Activated T-helper 1 cell treated with anti-CD3 and anti-CD28 coated beads, Interleukin-12 subunit alpha, Interleukin-12 subunit beta, Interleukin-2, Interleukin-4 antibody, amounts not matched to agents 30 ng/mL and 10 ng/mL and 1 ng/mL, durations not matched to agents 14 hours and 24 hours and 36 hours (primary cell): ENCODE data around the gene NRP1. TPM values are rescaled to one million over a fixed set of nuclear protein-coding genes. Genes with fewer than 3 reads are reported as not detected.
"Not testable (repeated sequence)": the region's sequence is repeated elsewhere in the genome, so short reads cannot be mapped to it uniquely, and the experiment has no call there.

Experiments used
- DNase-seq: peaks from one replicate; pipeline ENCODE4 v3.0.0; 2021; ENCODE audit warnings: low spot score
- H3K27ac Mint-ChIP-seq: one replicate; pipeline ENCODE4 v1.8.0; 2021; ENCODE audit warnings: mild to moderate bottlenecking, mixed read lengths
- H3K27me3 Mint-ChIP-seq: one replicate; pipeline ENCODE4 v1.8.0; 2022; ENCODE audit warnings: mild to moderate bottlenecking, moderate library complexity, mixed read lengths; ENCODE audit not compliant: insufficient read depth
- H3K36me3 Mint-ChIP-seq: one replicate; pipeline ENCODE4 v1.8.0; 2021; ENCODE audit warnings: low read depth, mixed read lengths
- H3K4me1 Mint-ChIP-seq: one replicate; pipeline ENCODE4 v1.8.0; 2021; ENCODE audit warnings: low read depth, mixed read lengths
- H3K4me3 Mint-ChIP-seq: one replicate; pipeline ENCODE4 v1.8.0; 2021; ENCODE audit warnings: mild to moderate bottlenecking, moderate library complexity, mixed read lengths
- H3K9me3 Mint-ChIP-seq: one replicate; pipeline ENCODE4 v1.8.0; 2021; ENCODE audit warnings: mixed read lengths
- intact Hi-C: fragments of 100-400 bp; cut with micrococcal nuclease; formaldehyde crosslinking; loops from one replicate; pipeline ENCODE4 v1.15.1; 2024
- total RNA-seq: library from RNA; stranded (reverse); gene quantifications from 2 replicates; pipeline ENCODE4 v1.2.3, GENCODE V29; 2022

The NRP1 gene
- total RNA-seq, 1 donor from 2014 or later, result 1.2 TPM

DNA sequence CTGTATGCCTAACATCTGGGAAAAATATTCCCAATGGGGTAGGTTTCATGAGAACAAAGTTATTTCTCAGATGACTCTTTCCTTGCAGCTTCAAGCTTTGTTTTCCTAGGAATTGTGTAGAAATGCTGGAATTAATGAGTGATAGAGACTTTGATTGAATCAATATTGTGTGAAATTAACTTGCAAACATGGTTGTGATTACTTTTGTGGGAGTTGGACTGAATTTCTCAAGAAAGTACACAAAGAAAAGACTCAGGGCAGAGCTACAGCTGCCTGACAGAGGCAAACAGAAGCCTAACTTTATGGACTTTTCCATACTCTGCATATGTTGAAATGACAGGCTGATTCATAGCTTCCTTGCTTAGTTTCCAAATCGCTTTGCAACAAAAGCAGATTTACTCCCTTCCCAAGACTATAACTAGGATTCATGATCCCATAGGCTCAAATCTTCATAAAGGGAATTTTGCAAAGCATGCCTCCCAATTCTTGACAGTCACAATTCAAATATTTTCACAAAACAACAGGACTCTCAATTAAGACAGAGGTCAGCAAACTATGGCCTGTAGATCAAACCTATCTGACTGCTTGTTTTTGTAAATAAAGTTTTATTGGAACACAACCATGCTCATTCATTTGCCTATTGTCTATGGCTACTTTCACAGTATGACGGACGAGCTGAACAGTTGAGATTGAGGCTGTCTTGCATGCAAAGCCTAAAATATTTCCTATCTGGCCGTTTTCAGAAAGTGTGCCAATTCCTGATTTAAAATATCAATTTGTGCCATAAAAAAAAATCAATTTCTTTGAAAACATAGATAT is 27.6 kb downstream of the NRP1 start:
- no peak overlapping the region for H3K27ac Mint-ChIP-seq
- peaks cover 5% of the 10 kb centered on the region for H3K27me3 Mint-ChIP-seq
- H3K9me3 Mint-ChIP-seq, result peaks cover 3% of the 10 kb centered on the region

DNA sequence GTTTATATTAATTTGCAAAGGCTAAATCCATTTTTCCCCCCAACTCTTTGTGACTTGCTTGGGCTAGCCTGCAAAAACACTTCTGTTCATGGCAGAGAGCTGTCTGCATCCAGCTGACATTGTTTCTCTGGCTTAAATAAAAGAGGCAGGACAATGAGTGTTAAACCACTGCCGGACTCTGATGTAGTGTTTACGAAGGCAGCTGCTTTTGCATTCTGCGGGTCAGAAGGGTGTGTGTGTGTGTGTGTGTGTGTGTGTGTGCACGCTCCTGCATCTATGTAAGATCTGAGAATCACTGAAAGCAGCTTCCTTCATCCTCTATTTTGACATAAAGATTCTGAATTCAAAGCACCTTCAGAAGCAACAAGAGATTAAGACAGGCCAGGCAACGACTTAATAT is 28.3 kb downstream of the NRP1 start:
- Mint-ChIP-seq H3K36me3 (no peaks in the 10 kb centered on the region), H3K27me3 (peaks cover 3% of the 10 kb centered on the region), H3K9me3 (peaks cover 3% of the 10 kb centered on the region), H3K4me3 (no peak overlapping the region), H3K4me1 (peaks cover 6% of the 10 kb centered on the region), H3K27ac (no peak overlapping the region)
- DNase-seq, result no peak
- intact Hi-C loops, result no loop called here

More for the DNA sequence above, 27.6 kb downstream of the NRP1 start:
- DNase-seq, result no peak
- Mint-ChIP-seq H3K4me3 (no peak overlapping the region), H3K4me1 (peaks cover 6% of the 10 kb centered on the region), H3K36me3 (no peaks in the 10 kb centered on the region)
- intact Hi-C loops, result no loop called here

DNA sequence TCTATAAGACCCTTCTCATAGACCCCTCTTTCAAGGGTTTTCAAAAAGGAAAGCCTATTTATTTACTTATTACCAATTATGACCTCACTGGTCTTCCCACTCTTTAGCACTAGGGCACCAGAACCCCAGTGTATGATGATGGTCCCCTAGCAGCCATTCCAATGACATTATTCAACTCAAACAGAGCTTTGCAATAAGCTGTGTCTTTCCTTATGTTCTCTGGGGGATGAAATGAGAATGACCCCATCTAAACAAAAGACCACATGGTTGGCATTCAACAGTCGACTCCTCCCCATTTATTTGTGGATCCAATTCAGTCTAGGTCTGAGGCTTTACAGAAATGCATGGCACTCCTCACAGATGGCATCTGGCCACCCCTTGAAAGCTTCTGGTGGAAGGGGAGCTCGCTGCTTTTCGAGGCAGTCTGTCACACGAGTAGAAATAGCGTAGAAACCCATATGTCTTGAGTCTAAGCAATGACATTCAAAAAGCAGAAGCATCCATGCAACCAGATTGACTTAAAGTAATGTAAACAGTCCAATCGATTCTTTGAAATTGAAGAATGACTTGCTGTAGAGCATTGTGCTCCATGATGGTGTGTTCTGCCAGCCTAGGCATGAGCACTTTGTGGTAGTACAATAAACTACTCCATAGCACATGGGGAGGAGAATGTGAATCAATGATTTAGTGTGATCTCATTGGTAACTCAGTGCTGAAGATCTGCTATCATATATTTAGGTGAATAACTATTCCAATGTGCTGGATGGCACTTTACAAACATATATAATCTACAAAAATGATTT is 29.8 kb downstream of the NRP1 start:
- no peak overlapping the region for H3K27ac Mint-ChIP-seq
- H3K36me3 Mint-ChIP-seq, result no peaks in the 10 kb centered on the region
- peaks cover 3% of the 10 kb centered on the region for H3K9me3 Mint-ChIP-seq
- DNase-seq, result no peak
- peaks cover 2% of the 10 kb centered on the region for H3K27me3 Mint-ChIP-seq
- no peak overlapping the region for H3K4me3 Mint-ChIP-seq
- peaks cover 5% of the 10 kb centered on the region for H3K4me1 Mint-ChIP-seq
- intact Hi-C loops, result no loop called here

DNA sequence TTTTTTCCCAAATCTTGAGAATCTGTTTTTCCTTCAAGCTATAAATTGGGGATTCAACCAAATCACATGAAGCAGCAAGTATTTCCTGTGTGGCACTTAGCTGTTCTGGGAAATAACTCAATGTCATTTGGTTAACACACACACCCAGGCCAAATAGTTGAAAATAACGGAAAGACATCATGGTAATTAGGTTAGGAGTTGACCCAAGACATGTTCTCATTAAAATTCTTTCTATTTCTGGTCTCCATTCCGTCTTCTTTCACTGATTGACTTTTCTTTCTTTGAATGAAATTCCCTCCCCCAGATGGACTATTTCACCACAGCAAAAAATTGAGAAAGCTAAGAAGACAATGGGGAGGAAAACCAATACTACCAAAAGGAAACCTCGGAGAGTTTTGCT is 30.5 kb downstream of the NRP1 start:
- DNase-seq, result no peak
- intact Hi-C loops, result no loop called here
- H3K27me3 Mint-ChIP-seq, result peaks cover 2% of the 10 kb centered on the region
- no peak overlapping the region for H3K4me3 Mint-ChIP-seq
- H3K4me1 Mint-ChIP-seq, result no peaks in the 10 kb centered on the region
- H3K36me3 Mint-ChIP-seq, result no peaks in the 10 kb centered on the region
- peaks cover 3% of the 10 kb centered on the region for H3K9me3 Mint-ChIP-seq
- H3K27ac Mint-ChIP-seq, result no peak overlapping the region

DNA sequence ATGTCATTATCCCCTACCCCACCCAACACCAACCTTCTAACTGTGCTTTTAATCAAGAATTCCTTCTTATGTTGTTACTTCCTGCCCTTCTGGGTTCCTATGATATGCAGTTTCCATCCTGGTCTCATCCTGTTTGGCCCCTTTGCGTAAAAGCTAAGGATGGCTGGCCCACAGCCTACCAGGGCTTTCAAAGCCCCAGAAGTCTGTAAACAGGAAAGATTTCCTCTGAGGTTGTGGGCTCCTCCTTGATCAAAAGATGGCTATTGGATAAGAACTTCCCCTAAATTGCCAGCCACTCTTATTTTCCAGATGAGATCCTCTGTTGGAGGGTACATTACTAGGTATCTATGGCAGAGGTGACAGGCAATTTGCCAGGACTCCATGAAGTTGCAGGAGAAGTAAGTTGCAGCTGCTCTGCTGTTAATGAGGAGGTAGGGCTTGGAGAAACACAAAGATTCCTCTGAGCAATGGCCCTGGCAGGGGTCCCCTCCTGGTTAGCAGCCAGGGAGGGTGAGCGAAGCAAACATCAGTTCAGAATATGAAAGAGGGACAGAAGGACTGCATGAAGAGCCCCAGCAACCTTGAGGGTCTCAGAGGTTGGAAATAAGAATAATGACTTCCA is 32.1 kb downstream of the NRP1 start:
- intact Hi-C loops, result no loop called here
- no peaks in the 10 kb centered on the region for H3K36me3 Mint-ChIP-seq
- H3K27me3 Mint-ChIP-seq, result peaks cover 5% of the 10 kb centered on the region
- no peaks in the 10 kb centered on the region for H3K4me1 Mint-ChIP-seq
- H3K27ac Mint-ChIP-seq, result no peak overlapping the region
- H3K9me3 Mint-ChIP-seq, result no peaks in the 10 kb centered on the region
- no peak for DNase-seq
- no peak overlapping the region for H3K4me3 Mint-ChIP-seq

DNA sequence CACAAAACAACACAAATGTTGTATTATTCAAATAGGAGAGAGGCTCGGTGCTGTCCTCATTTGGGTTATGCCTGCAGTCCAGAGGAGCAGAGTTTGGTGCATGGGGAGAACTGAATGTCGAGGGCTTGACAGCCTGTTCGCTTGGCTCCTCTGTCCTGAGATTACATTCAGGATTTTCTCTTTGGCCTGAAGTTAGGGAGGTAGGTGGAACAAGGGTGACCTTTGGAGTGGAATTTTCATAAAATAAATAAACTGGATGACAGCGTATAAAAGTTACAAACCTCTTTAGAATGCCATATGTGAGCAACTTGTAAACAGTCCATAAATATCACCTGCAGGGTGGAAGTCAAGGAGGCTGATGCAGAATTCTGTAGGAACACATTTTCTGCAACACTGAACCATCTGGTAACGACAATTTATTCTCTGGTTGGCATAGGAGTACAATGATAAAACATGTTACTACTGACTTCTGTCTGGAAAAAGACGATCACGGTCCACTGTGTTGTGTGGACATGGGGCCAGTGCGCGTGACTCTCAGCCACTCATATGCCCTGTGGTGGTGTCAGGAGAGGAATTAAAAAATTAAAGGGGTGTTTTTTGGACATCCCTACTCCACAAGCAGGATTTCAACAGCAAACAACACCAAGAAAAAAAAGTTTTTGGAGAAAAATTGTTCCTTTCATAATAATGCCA is 33.2 kb downstream of the NRP1 start:
- Mint-ChIP-seq H3K4me3 (no peak overlapping the region), H3K36me3 (no peaks in the 10 kb centered on the region), H3K9me3 (no peaks in the 10 kb centered on the region), H3K27me3 (peaks cover 5% of the 10 kb centered on the region), H3K27ac (no peak overlapping the region), H3K4me1 (no peaks in the 10 kb centered on the region)
- intact Hi-C loops, result no loop called here
- DNase-seq, result no peak

DNA sequence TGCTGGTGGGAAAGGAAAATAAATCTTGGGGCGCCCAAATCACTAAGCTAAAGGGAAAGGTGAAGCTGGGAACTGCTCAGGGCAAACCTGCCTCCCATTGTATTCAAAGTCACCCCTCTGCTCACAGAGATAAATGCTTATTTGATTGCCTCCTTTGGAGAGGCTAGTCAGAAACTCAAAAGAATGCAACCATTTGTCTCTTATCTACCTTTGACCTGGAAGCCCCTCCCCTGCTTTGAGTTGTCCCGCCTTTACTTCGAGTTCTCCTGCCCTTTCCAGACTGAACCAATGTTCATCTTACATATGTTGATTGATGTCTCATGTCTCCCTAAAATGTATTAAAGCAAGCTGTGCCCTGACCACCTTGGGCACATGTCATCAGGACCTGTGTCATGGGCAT is 33.9 kb downstream of the NRP1 start:
- H3K36me3 Mint-ChIP-seq, H3K4me1 Mint-ChIP-seq, H3K4me3 Mint-ChIP-seq, H3K9me3 Mint-ChIP-seq, intact Hi-C loops, H3K27ac Mint-ChIP-seq, DNase-seq, H3K27me3 Mint-ChIP-seq: not testable (repeated sequence)

DNA sequence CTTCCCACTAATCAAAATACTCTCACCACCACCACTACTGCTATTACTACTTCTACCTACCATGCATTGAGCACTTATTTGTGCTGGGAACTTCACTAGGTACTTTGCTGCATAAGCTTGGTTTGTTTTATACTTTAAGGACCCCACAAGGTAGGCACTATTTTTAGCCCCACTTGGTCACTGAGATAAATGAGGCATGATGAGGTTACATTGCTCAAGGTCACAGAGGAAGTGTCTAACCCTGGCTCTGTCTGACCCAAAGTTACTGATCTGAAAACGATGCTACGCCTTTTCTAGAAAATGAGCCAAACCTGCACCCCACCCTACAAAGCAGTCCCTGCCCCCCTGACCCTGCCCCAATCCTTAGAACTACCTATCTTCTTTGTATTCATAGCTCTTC is 35.6 kb downstream of the NRP1 start:
- no peak overlapping the region for H3K27ac Mint-ChIP-seq
- DNase-seq, result no peak
- H3K4me1 Mint-ChIP-seq, result no peaks in the 10 kb centered on the region
- peaks cover 5% of the 10 kb centered on the region for H3K27me3 Mint-ChIP-seq
- no peak overlapping the region for H3K4me3 Mint-ChIP-seq
- H3K9me3 Mint-ChIP-seq, result no peaks in the 10 kb centered on the region
- no peaks in the 10 kb centered on the region for H3K36me3 Mint-ChIP-seq
- intact Hi-C loops, result no loop called here

DNA sequence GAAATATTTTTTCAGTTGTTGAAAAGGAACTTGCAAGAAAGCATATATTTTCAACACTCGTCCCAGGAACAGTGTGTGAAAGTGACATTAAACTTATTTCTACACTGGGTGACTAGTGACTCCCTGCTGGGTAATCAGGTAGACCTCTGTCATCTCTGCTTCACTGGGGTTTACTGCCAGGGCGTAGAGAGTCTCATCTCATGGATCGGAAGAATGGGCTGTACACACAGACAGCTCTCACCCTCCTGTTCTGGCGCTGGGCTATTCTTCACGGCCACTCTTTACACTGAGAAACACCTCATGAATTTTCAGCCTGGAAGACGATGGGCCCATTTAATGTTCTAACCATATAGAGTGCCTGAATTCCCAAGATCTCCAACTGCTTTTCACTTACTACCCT is 36.4 kb downstream of the NRP1 start:
- H3K36me3 Mint-ChIP-seq, result no peaks in the 10 kb centered on the region
- intact Hi-C loops, result no loop called here
- DNase-seq, result no peak
- H3K4me1 Mint-ChIP-seq, result no peaks in the 10 kb centered on the region
- peaks cover 5% of the 10 kb centered on the region for H3K27me3 Mint-ChIP-seq
- no peaks in the 10 kb centered on the region for H3K9me3 Mint-ChIP-seq
- no peak overlapping the region for H3K27ac Mint-ChIP-seq
- no peak overlapping the region for H3K4me3 Mint-ChIP-seq

DNA sequence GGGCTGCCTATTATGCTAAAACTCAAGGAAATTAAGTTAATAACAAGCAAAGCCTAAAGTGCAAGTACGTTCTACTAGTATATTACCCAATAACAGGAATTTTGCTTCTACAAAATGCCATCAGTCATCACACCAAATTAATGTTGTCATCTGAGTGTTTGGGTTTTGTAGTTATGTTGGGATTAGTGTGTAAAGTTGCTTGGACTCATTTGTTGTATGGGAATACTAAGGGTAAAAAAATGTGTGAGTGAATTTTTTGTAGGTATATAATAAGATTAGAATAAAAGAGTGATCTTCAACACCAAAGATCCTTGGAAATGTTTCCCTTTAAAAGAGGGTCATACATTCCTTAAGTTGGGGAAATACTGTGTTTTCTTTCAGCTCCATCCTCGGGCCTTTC is 38.6 kb downstream of the NRP1 start:
- Mint-ChIP-seq H3K4me3 (no peak overlapping the region), H3K4me1 (no peaks in the 10 kb centered on the region), H3K27ac (no peak overlapping the region), H3K36me3 (no peaks in the 10 kb centered on the region), H3K27me3 (peaks cover 7% of the 10 kb centered on the region), H3K9me3 (no peaks in the 10 kb centered on the region)
- intact Hi-C loops, result no loop called here
- DNase-seq, result no peak

DNA sequence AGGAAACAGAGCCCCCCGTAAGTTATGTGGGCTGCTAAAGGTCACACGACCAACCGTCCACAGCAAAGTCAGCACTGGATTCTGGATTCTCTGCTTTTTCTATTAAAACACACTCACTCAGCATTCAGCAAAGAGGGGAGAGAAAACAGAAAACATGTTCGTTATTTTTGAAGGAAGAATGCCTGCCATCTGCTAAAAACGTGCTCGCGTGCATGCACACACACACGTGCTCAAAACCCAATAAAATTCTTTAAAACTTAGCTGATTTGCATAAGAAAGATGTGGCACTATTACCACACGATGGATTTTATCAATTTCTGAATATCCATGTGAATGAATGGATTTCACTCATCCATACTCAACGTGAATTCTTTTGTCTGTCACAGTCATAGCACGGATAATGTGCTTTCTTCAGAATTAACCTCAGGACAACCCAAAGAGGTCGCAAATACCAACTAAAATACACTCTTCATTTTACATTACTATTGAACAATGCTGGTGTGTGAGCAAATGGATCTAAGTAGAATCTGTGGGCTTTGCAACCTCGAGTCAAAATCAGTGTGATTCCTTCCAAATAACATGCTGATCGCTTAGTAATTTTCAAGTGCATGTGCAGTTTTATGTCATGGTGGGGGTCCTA is 40.8 kb downstream of the NRP1 start:
- no peak overlapping the region for H3K4me3 Mint-ChIP-seq
- DNase-seq, result no peak
- intact Hi-C loops, result no loop called here
- H3K27me3 Mint-ChIP-seq, result peaks cover 5% of the 10 kb centered on the region
- no peak overlapping the region for H3K27ac Mint-ChIP-seq
- no peaks in the 10 kb centered on the region for H3K4me1 Mint-ChIP-seq
- H3K36me3 Mint-ChIP-seq, result no peaks in the 10 kb centered on the region
- no peaks in the 10 kb centered on the region for H3K9me3 Mint-ChIP-seq

DNA sequence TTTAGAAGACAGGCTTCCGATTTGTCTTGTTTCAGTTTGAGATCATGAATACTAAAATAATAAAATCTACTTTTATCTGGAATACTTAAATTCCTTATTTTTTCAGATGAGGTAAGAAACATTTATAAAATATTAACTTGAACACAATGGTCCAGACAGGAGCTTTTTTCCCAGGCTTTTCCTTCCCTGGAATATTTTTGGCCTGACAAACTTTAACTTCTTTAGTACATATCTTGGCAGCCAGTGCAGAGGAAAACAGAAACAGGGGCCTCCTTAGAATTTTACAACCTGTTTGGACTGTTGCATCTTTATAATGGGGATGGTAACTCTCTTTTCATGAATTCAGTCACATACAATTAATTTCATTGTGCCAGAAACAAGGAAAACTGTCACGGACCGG is 41.4 kb downstream of the NRP1 start:
- Mint-ChIP-seq H3K4me3 (no peak overlapping the region), H3K27ac (no peak overlapping the region), H3K36me3 (no peaks in the 10 kb centered on the region), H3K4me1 (no peaks in the 10 kb centered on the region), H3K9me3 (no peaks in the 10 kb centered on the region), H3K27me3 (peaks cover 10% of the 10 kb centered on the region)
- intact Hi-C loops, result no loop called here
- DNase-seq, result no peak
